Thyroid gland (tissue), 4 donors: Measurements from ENCODE around the gene PRRG4. TPM values are rescaled to one million over a fixed set of nuclear protein-coding genes. Genes with fewer than 3 reads are reported as not detected.
"Not testable (repeated sequence)": the region's sequence is repeated elsewhere in the genome, so short reads cannot be mapped to it uniquely, and the experiment has no call there.

ENCODE experiments used
- DNase-seq, 2 donors: peaks; one replicate each; pipeline ENCODE4 v3.0.0-alpha.2; 2019
- H3K27ac ChIP-seq, 3 donors: fragments of 200-600 bp; sonication (generic); 1 replicate in 2 of 3; 2 replicates in 1 of 3; pipeline ENCODE4 v1.5.1; 2016 to 2019; ENCODE audit warnings: mild to moderate bottlenecking in 1 of 3, moderate library complexity in 1 of 3
- H3K27me3 ChIP-seq: fragments of 200-600 bp; sonication (generic); one replicate; pipeline ENCODE4 v1.5.1; 2019
- H3K36me3 ChIP-seq, 2 donors: fragments of 200-600 bp; sonication (generic); one replicate each; pipeline ENCODE4 v1.5.1; 2016 to 2019
- H3K4me1 ChIP-seq, 2 donors: fragments of 200-600 bp; sonication (generic); one replicate each; pipeline ENCODE4 v1.5.1; 2017 to 2019
- H3K4me3 ChIP-seq, 3 donors: fragments of 200-600 bp; sonication (generic); replicated peaks in 1 of 3; 1 replicate in 2 of 3; 2 replicates in 1 of 3; pipeline ENCODE4 v1.5.1; 2016; ENCODE audit warnings: mild to moderate bottlenecking in 1 of 3
- H3K9me3 ChIP-seq: fragments of 200-600 bp; sonication (generic); one replicate; pipeline ENCODE4 v1.5.1; 2017
- POLR2A ChIP-seq, 2 donors: fragments of 450-650 bp; IDR thresholded peaks; one replicate each; pipeline ENCODE4 v1.6.1; 2017; ENCODE audit warnings: antibody characterized with exemption in 2 of 2, mild to moderate bottlenecking in 2 of 2, moderate library complexity in 1 of 2
- WGBS, 2 donors: methylation state at CpG; one replicate each; pipeline ENCODE4 v1.1.5; 2017; 5-methylcytosine and 5-hydroxymethylcytosine counted together
- intact Hi-C: fragments of 100-400 bp; cut with DNase I; formaldehyde crosslinking; loops from one replicate; pipeline ENCODE4 v1.15.1; 2023
- total RNA-seq, 4 donors: library from RNA; depleted of rRNA; stranded (reverse); fragments of >200 nt; gene quantifications; one replicate each; pipeline ENCODE4 v1.2.3, GENCODE V29; 2016
- TF ChIP-seq, protein P1 (sequence below), 6 experiments: fragments of 200-600 bp in 3 of 6; fragments of 450-650 bp in 3 of 6; sonication (generic) in 3 of 6; IDR thresholded peaks; one replicate each; pipeline ENCODE4 v1.5.1; 2016 to 2019; ENCODE audit warnings: antibody characterized with exemption in 6 of 6, mild to moderate bottlenecking in 2 of 6, inconsistent platforms in 1 of 6, moderate library complexity in 1 of 6

Gene PRRG4
- 10 to 100 TPM; 13.4 to 20.8 (median 17.7) TPM for total RNA-seq

DNA sequence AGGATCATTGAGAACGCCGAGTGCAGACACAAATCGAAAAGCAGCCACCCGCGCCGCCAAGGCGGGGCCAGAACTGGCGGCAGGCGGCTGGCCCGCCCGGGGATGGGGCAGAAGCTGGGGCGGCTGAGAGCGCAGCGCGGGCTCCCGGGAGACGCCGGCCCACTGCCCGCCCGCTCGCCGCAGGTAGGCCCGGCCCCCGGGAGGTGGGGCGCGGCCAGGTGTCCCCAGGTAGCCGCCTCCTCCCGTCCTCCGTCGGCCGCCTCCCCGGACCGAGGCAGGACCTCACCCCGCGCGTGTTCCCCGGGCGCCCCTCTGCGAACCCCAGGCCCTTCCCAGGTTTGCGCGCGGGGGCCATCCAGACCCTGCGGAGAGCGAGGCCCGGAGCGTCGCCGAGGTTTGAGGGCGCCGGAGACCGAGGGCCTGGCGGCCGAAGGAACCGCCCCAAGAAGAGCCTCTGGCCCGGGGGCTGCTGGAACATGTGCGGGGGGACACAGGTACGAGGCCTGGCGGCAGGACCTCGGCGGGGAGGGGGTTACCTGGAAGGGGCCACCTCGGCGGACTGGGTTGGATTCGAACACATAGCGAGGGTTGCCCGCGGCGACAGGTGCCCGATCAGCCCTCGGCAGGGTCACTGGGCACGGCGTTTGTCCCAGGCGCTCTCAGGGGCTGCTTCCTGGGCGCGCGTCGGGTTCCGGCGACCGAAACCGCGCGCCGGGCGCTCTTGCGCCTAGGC lies at the start of gene PRRG4:
TSS of gene PRRG4 (plus strand) at position 248 of the 733 bp plus-strand sequence. CDS start 603 bp downstream, outside the sequence.
- peak in 1 of 2 donors; percentile 89 for TF ChIP-seq POLR2A (IDR thresholded peaks at IDR 0.05)
- TF ChIP-seq, protein P1, sequence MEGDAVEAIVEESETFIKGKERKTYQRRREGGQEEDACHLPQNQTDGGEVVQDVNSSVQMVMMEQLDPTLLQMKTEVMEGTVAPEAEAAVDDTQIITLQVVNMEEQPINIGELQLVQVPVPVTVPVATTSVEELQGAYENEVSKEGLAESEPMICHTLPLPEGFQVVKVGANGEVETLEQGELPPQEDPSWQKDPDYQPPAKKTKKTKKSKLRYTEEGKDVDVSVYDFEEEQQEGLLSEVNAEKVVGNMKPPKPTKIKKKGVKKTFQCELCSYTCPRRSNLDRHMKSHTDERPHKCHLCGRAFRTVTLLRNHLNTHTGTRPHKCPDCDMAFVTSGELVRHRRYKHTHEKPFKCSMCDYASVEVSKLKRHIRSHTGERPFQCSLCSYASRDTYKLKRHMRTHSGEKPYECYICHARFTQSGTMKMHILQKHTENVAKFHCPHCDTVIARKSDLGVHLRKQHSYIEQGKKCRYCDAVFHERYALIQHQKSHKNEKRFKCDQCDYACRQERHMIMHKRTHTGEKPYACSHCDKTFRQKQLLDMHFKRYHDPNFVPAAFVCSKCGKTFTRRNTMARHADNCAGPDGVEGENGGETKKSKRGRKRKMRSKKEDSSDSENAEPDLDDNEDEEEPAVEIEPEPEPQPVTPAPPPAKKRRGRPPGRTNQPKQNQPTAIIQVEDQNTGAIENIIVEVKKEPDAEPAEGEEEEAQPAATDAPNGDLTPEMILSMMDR (IDR thresholded peaks at IDR 0.05), result no peak
- H3K4me3 ChIP-seq, result peak within 1 kb of the TSS; percentile 20 to 83 (median 53)
- peak within 1 kb of the TSS; percentile 44 to 78 (median 77) for H3K27ac ChIP-seq
- no peaks in the 10 kb centered on the region for H3K36me3 ChIP-seq
- H3K9me3 ChIP-seq, result no peaks in the 10 kb centered on the region
- H3K4me1 ChIP-seq, result no peaks in the 10 kb centered on the region
- intact Hi-C loops, result no loop called here
- WGBS, 2 donors, result 4 to 5% methylated on average over 38 to 39 of the region's 85 CpGs
- H3K27me3 ChIP-seq, result no peaks in the 10 kb centered on the region
- peak; percentile 86 to 92 for DNase-seq

DNA sequence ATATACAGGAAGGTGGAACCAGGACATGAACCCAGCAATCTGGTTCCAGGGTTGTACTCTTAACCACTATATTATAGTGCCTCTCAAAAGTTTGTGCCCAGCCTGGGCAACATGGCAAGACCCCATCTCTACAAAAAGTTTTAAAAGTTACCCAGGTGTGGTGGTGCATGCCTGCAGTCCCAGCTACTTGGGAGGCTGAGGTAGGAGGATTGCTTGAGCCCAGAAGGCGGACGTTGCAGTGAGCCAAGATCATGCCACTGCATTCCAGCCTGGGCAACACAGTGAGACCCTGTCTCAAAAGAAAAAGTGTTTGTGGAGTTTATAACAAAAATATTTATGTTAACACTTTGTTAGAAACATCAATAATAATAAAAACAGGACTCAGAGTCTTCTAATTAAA lies 48.9 kb upstream of the PRRG4 start:
- H3K27ac ChIP-seq, H3K36me3 ChIP-seq, H3K27me3 ChIP-seq, H3K4me1 ChIP-seq, intact Hi-C loops, DNase-seq, H3K9me3 ChIP-seq, H3K4me3 ChIP-seq: not testable (repeated sequence)
- WGBS, 2 donors, result 90 to 91% methylated on average over 2 of the region's 2 CpGs

DNA sequence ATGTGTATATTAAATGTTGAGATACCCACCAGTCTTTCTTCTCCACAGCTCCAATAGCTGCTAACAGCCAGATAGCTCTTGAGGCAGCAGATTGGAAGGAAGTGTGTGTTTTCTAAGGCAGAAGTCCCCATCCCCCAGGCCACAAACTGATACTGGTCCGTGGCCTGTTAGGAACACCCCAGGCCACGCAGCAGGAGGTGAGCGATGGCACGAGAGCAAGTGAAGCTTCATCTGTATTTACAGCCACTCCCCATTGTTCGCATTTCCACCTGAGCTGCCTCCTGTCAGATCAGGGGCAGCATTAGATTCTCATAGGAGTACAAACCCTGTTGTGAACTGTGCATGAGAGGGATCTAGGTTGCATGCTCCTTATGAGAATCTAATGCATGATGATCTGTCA lies 48.0 kb upstream of the PRRG4 start:
- Histone ChIP-seq H3K27ac (no peak overlapping the region), H3K9me3 (no peaks in the 10 kb centered on the region), H3K36me3 (no peaks in the 10 kb centered on the region), H3K4me1 (no peaks in the 10 kb centered on the region), H3K4me3 (no peak overlapping the region), H3K27me3 (no peaks in the 10 kb centered on the region)
- WGBS, 2 donors, result 79 to 84% methylated on average over 5 of the region's 5 CpGs
- intact Hi-C loops, result no loop called here
- TF ChIP-seq POLR2A (IDR thresholded peaks at IDR 0.05), result no peak
- TF ChIP-seq, protein P1 (IDR thresholded peaks at IDR 0.05), result no peak
- no peak for DNase-seq

DNA sequence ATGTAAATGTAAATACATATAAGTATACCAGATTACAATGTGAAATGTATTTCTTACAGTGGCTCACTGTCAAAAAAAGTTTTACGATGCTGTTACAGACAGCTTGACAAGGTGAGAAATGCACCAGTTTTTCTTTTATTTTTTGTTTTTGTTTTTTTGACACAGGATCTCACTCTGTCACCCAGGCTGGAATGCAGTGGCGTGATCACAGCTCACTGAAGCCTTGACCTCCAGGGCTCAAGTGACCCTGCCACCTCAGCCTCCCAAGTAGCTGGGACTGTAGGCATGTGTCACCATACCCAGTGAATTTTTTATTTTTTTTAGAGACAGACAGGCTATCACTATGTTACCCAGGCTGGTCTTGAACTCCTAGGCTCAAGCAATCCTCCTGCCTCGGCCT lies 44.5 kb upstream of the PRRG4 start:
- TF ChIP-seq, protein P1 (IDR thresholded peaks at IDR 0.05), result no peak
- no peak for TF ChIP-seq POLR2A (IDR thresholded peaks at IDR 0.05)
- Histone ChIP-seq H3K4me3 (no peak overlapping the region), H3K27ac (no peak overlapping the region), H3K4me1 (no peaks in the 10 kb centered on the region), H3K36me3 (no peaks in the 10 kb centered on the region), H3K9me3 (no peaks in the 10 kb centered on the region), H3K27me3 (no peaks in the 10 kb centered on the region)
- WGBS, 2 donors, result 88 to 91% methylated on average over 3 of the region's 3 CpGs
- intact Hi-C loops, result no loop called here
- DNase-seq, result no peak

DNA sequence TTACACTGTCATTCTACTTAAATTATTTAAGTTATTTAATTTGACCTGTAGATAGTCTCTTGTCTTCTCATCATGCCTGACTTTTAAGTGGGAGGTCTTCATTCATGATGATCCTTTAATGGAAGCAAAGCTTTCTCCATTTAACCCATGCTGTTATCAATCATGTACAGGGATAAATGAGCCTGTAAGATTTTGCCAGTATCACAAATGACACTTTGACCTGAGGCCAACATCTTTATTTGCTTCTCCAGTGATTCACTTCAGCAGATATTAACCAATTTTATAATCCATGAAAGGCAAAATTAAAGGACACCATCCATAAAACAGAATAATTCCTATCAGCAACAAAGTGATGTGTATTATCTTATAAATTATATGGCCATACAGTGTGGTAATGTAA lies 42.9 kb upstream of the PRRG4 start:
- TF ChIP-seq POLR2A (IDR thresholded peaks at IDR 0.05), result no peak
- TF ChIP-seq, protein P1 (IDR thresholded peaks at IDR 0.05), result no peak
- Histone ChIP-seq H3K4me1 (no peaks in the 10 kb centered on the region), H3K36me3 (no peaks in the 10 kb centered on the region), H3K27ac (no peak overlapping the region), H3K4me3 (no peak overlapping the region), H3K9me3 (no peaks in the 10 kb centered on the region), H3K27me3 (no peaks in the 10 kb centered on the region)
- DNase-seq, result no peak
- intact Hi-C loops, result no loop called here
